Liver (tissue), 3 donors: ENCODE measurements around the gene VPS52.

Experiments
- CTCF ChIP-seq: fragments of 150-350 bp; IDR thresholded peaks from 2 replicates; pipeline ENCODE4 v1.5.1; 2017; ENCODE audit warnings: improper control_type of control experiment, low read depth, low read length; ENCODE audit not compliant: missing input control
- JUND ChIP-seq, 2 donors: IDR thresholded peaks; 2 replicates each; pipeline ENCODE4 v1.6.1; 2016; ENCODE audit warnings: antibody characterized with exemption in 2 of 2
- TAF1 ChIP-seq: conservative IDR thresholded peaks from 2 replicates; pipeline ENCODE4 v1.6.1; 2016; ENCODE audit warnings: antibody characterized with exemption, mild to moderate bottlenecking
- YY1 ChIP-seq: IDR thresholded peaks from 2 replicates; pipeline ENCODE4 v1.6.1; 2016; ENCODE audit warnings: antibody characterized with exemption, mild to moderate bottlenecking
- ZBTB33 ChIP-seq: IDR thresholded peaks from 2 replicates; pipeline ENCODE4 v1.6.1; 2016; ENCODE audit warnings: antibody characterized with exemption
- donor health status: healthy.
- donor health status: healthy.

- TF ChIP-seq CTCF (no peak), ZBTB33 (no peak), JUND (IDR thresholded peaks at IDR 0.05) (no peak), YY1 (no peak), TAF1 (no peak)
Measured at GRCh38 chr6:33203443-33204164, 68.1 kb downstream of the VPS52 start.
